Heart left ventricle (tissue), 16 donors: ENCODE measurements around the gene ZNF724. TPM values are rescaled to one million over a fixed set of nuclear protein-coding genes. Genes with fewer than 3 reads are reported as not detected.

Source experiments
- ATAC-seq, 4 donors: fragments of 200-7000 bp; cut with Tn5 transposase; one replicate each; pipeline ENCODE4 v1.9.1; 2020 to 2022; ENCODE audit warnings: moderate library complexity in 4 of 4, mild to moderate bottlenecking in 3 of 4, moderate number of reproducible peaks in 1 of 4
- DNase-seq, 5 donors: peaks; one replicate each; pipeline ENCODE4 v3.0.0-alpha.2; 2020
- H3K27ac ChIP-seq, 12 donors: fragments of 200-600 bp; sonication (generic) in 4 of 12; one replicate each; pipeline versions ENCODE4 v1.5.0 to v1.8.0; 2016 to 2022; ENCODE audit warnings: mild to moderate bottlenecking in 2 of 12
- H3K27me3 ChIP-seq, 9 donors: fragments of 200-600 bp; sonication (generic) in 2 of 9; one replicate each; pipeline versions ENCODE4 v1.5.1 to v1.8.0; 2016 to 2022; ENCODE audit warnings: mild to moderate bottlenecking in 3 of 9
- H3K36me3 ChIP-seq, 9 donors: fragments of 200-600 bp; sonication (generic) in 2 of 9; one replicate each; pipeline versions ENCODE4 v1.5.0 to v1.8.0; 2018 to 2022; ENCODE audit warnings: mild to moderate bottlenecking in 2 of 9
- H3K4me1 ChIP-seq, 12 donors: fragments of 200-600 bp; sonication (generic) in 4 of 12; one replicate each; pipeline versions ENCODE4 v1.5.0 to v1.8.0; 2016 to 2022; ENCODE audit warnings: mild to moderate bottlenecking in 3 of 12
- H3K4me3 ChIP-seq, 12 donors: fragments of 200-600 bp; sonication (generic) in 4 of 12; one replicate each; pipeline versions ENCODE4 v1.5.0 to v1.8.0; 2017 to 2022; ENCODE audit warnings: mild to moderate bottlenecking in 9 of 12, moderate library complexity in 4 of 12
- H3K9me3 ChIP-seq, 12 donors: fragments of 200-600 bp; sonication (generic) in 4 of 12; one replicate each; pipeline versions ENCODE4 v1.5.0 to v1.8.0; 2016 to 2022; ENCODE audit warnings: mild to moderate bottlenecking in 1 of 12
- CTCF ChIP-seq, 12 donors: fragments of 200-600 bp; sonication (generic) in 4 of 12; IDR thresholded peaks; one replicate each; pipeline versions ENCODE4 v1.5.0 to v1.8.0; 2018 to 2022; ENCODE audit warnings: antibody characterized with exemption in 12 of 12, mild to moderate bottlenecking in 5 of 12
- POLR2A ChIP-seq, 2 donors: fragments of 450-650 bp; IDR thresholded peaks; one replicate each; pipeline ENCODE4 v1.6.1; 2017; ENCODE audit warnings: antibody characterized with exemption in 2 of 2, mild to moderate bottlenecking in 2 of 2, moderate library complexity in 2 of 2
- WGBS, 4 donors: extraction: QIAGEN DNeasy Blood & Tissue Kit in 2 of 4; methylation state at CpG; one replicate each; pipeline versions ENCODE4 v1.1.5 to v1.1.7; 2013 to 2018; 5-methylcytosine and 5-hydroxymethylcytosine counted together
- intact Hi-C, 10 donors: fragments of 100-400 bp; cut with DNase I; formaldehyde crosslinking; loops; one replicate each; pipeline versions ENCODE4 v1.11.1 to v1.14.2; 2022
- polyA plus RNA-seq, 2 donors: library from polyadenylated mRNA; stranded (reverse); fragments of 200-250 nt; gene quantifications; one replicate each; pipeline ENCODE4 v1.2.3, GENCODE V29; 2013
- total RNA-seq, 9 donors: library from RNA; depleted of rRNA in 2 of 9; stranded (reverse); fragments of >200 nt in 2 of 9; fragmentation: NEBNext Ultra II Directional in 3 of 9; extraction: Animal tissue kit (Norgen Biotek cat#: 25700) in 3 of 9; gene quantifications; one replicate each; pipeline versions ENCODE4 v1.1.0 to v1.2.4, GENCODE V29; 2016 to 2023
- donor health status: ischemic (EF 13 %, LVEDD 7.1; RV severe dilation, severe dysfunction).
- donor health status: healthy with polysubstance abuse.
- donor health status: DM: no; HTN: yes; CAD: no.
- donor health status: DM: no; HTN: no; CAD: no.
- donor health status: ischemic (EF 25% LVEDD 6.9; RV normal size, moderate dysfunction).
- donor health status: ischemic (EF 25% LVEDD 5.7; RV mildly dilated, moderate dysfunction).
- donor health status: healthy.
- donor health status: DM: yes; HTN: yes; CAD: no.
- donor health status: ischemic (EF 35%, LVEDD 5.7; RV mildly dilated, moderate dysfunction).
- donor health status: nonischemic (EF 11% LVEDD 7.7; RV severe dilation, severe dysfunction).
- donor health status: DM: yes; HTN: yes; CAD: no.
- donor health status: PGD.
- donor health status: ischemic (EF 29% LVEDD 5.4; RV normal size, mild dysfunction).
- donor health status: nonischemic (EF 23%, LVEDD 6.1; RV moderate dilation, normal function).

ZNF724 gene
- total and polyA plus RNA-seq, 11 donors = 0.34 to 2.9 (median 1.4) TPM

- intact Hi-C loops = no loop called here
- Histone ChIP-seq H3K27me3 (no peaks in the 10 kb centered on the region), H3K36me3 (peaks cover 0 to 19% (median 0%) of the 10 kb centered on the region in 9 donors), H3K4me1 (no peaks in the 10 kb centered on the region), H3K4me3 (no peak overlapping the region), H3K9me3 (peaks cover 0 to 64% (median 15%) of the 10 kb centered on the region in 12 donors), H3K27ac (no peak overlapping the region)
- WGBS, 4 donors = 92 to 99% (median 98%) methylated on average over 1 of the region's 1 CpG
- DNase-seq (no peak), ATAC-seq (no peak)
- TF ChIP-seq CTCF (IDR thresholded peaks at IDR 0.05) (no peak), POLR2A (IDR thresholded peaks at IDR 0.05) (no peak)
These were observed 8.8 kb downstream of the ZNF724 start for GRCh38 chr19:23241419-23241818.

- TF ChIP-seq POLR2A (IDR thresholded peaks at IDR 0.05) (no peak), CTCF (IDR thresholded peaks at IDR 0.05) (no peak)
- ATAC-seq = no peak
- H3K36me3 ChIP-seq = peaks cover 0 to 70% (median 13%) of the 10 kb centered on the region in 9 donors
- 92 to 96% (median 94%) methylated on average over 3 of the region's 3 CpGs for WGBS, 4 donors
- peaks cover 2 to 100% (median 79%) of the 10 kb centered on the region in 12 donors for H3K9me3 ChIP-seq
- DNase-seq = no peak
- no peaks in the 10 kb centered on the region for H3K4me1 ChIP-seq
- intact Hi-C loops = no loop called here
- H3K4me3 ChIP-seq = no peak overlapping the region
- no peak overlapping the region for H3K27ac ChIP-seq
- H3K27me3 ChIP-seq = no peaks in the 10 kb centered on the region
These were observed 27.1 kb downstream of the ZNF724 start for GRCh38 chr19:23222998-23223652.

GRCh38 chr19:23203841-23204344, 46.3 kb downstream of the ZNF724 start:
- Histone ChIP-seq H3K36me3 (no peaks in the 10 kb centered on the region), H3K4me3 (peak overlapping the region in 10 of 12 donors; percentile 1 to 48 (median 37)), H3K27ac (peak overlapping the region in 2 of 12 donors; percentile 3 to 34), H3K9me3 (peaks cover 0 to 24% (median 0%) of the 10 kb centered on the region in 12 donors), H3K4me1 (peaks cover 0 to 2% (median 0%) of the 10 kb centered on the region in 12 donors), H3K27me3 (no peaks in the 10 kb centered on the region)
- ATAC-seq (peak; percentile 42 to 81 (median 71)), DNase-seq (peak in 4 of 5 donors; percentile 27 to 69 (median 46))
- WGBS, 4 donors = 9 to 15% (median 14%) methylated on average over 36 to 39 of the region's 39 CpGs
- TF ChIP-seq CTCF (IDR thresholded peaks at IDR 0.05) (no peak), POLR2A (IDR thresholded peaks at IDR 0.05) (no peak)
- intact Hi-C loops = no loop called here

GRCh38 chr19:23190341-23190740, 59.9 kb downstream of the ZNF724 start:
- 83 to 85% (median 85%) methylated on average over 9 of the region's 9 CpGs for WGBS, 4 donors
- H3K27me3 ChIP-seq = no peaks in the 10 kb centered on the region
- intact Hi-C loops = no loop called here
- H3K27ac ChIP-seq = no peak overlapping the region
- peaks cover 0 to 24% (median 0%) of the 10 kb centered on the region in 12 donors for H3K9me3 ChIP-seq
- no peaks in the 10 kb centered on the region for H3K4me1 ChIP-seq
- no peak overlapping the region for H3K4me3 ChIP-seq
- TF ChIP-seq CTCF (IDR thresholded peaks at IDR 0.05) (no peak), POLR2A (IDR thresholded peaks at IDR 0.05) (no peak)
- ATAC-seq = no peak
- DNase-seq = no peak
- no peaks in the 10 kb centered on the region for H3K36me3 ChIP-seq
